HepG2 (cell line): ENCODE data around the gene SGCE. TPM values are rescaled to one million over a fixed set of nuclear protein-coding genes. Genes with fewer than 3 reads are reported as not detected.
A peak's percentile ranks its signal among the peaks of the same experiment; 100 is the strongest.

Experiments used
- ARNTL ChIP-seq: sonication (generic); formaldehyde crosslinking; IDR thresholded peaks from 2 replicates; pipeline ENCODE4 v1.4.0; 2020; ENCODE audit warnings: mild to moderate bottlenecking, missing genetic modification reagents
- ATF1 ChIP-seq: IDR thresholded peaks from 2 replicates; pipeline ENCODE4 v1.6.1; 2016; ENCODE audit warnings: mild to moderate bottlenecking, control low read depth
- CEBPB ChIP-seq: IDR thresholded peaks from 2 replicates; pipeline ENCODE4 v1.6.1; 2011; ENCODE audit warnings: low read depth, low read length, improper control_type of control experiment, borderline replicate concordance
- DNMT3B ChIP-seq: conservative IDR thresholded peaks from 2 replicates; pipeline ENCODE4 v1.6.1; 2016; ENCODE audit warnings: missing biosample characterization, control low read depth
- FOXM1 ChIP-seq: sonication (generic); formaldehyde crosslinking; IDR thresholded peaks from 2 replicates; pipeline ENCODE4 v1.5.0; 2020; ENCODE audit warnings: missing genetic modification reagents
- JARID2 ChIP-seq: sonication (generic); formaldehyde crosslinking; IDR thresholded peaks from 2 replicates; pipeline ENCODE4 v1.8.1; 2023; ENCODE audit warnings: missing genetic modification reagents, inconsistent platforms; ENCODE audit not compliant: insufficient replicate concordance
- KMT2A ChIP-seq: sonication (generic); formaldehyde crosslinking; IDR thresholded peaks from 2 replicates; pipeline ENCODE4 v1.4.0; 2020; ENCODE audit warnings: missing genetic modification reagents
- MEF2D ChIP-seq: sonication (generic); formaldehyde crosslinking; IDR thresholded peaks from 2 replicates; pipeline ENCODE4 v1.5.1; 2020; ENCODE audit warnings: mild to moderate bottlenecking, missing genetic modification reagents
- PAX8 ChIP-seq: sonication (generic); formaldehyde crosslinking; IDR thresholded peaks from 2 replicates; pipeline ENCODE4 v1.8.0; 2022; ENCODE audit warnings: mild to moderate bottlenecking, missing genetic modification reagents, borderline replicate concordance
- PITX1 ChIP-seq: sonication (generic); formaldehyde crosslinking; IDR thresholded peaks from 2 replicates; pipeline ENCODE4 v1.5.1; 2020; ENCODE audit warnings: mild to moderate bottlenecking, missing genetic modification reagents
- SAP130 ChIP-seq: IDR thresholded peaks from 2 replicates; pipeline ENCODE4 v1.6.1; 2016; ENCODE audit warnings: low read depth
- SNAPC4 ChIP-seq: sonication (generic); formaldehyde crosslinking; IDR thresholded peaks from 2 replicates; pipeline ENCODE4 v1.4.0; 2020; ENCODE audit warnings: mild to moderate bottlenecking, missing genetic modification reagents
- TCF7L2 ChIP-seq: IDR thresholded peaks from 2 replicates; pipeline ENCODE4 v1.6.1; 2011; ENCODE audit warnings: mild to moderate bottlenecking, low read depth, low read length, moderate library complexity
- ZFP1 ChIP-seq: IDR thresholded peaks from 2 replicates; pipeline ENCODE4 v1.6.1; 2016
- ZFP36L2 ChIP-seq: sonication (generic); formaldehyde crosslinking; IDR thresholded peaks from 2 replicates; pipeline ENCODE4 v1.4.0; 2020; ENCODE audit warnings: missing genetic modification reagents
- ZFP90 ChIP-seq: sonication (generic); formaldehyde crosslinking; IDR thresholded peaks from 2 replicates; pipeline ENCODE4 v1.8.0; 2022; ENCODE audit warnings: missing genetic modification reagents, mild to moderate bottlenecking, inconsistent platforms, borderline replicate concordance
- ZNF12 ChIP-seq: sonication (generic); formaldehyde crosslinking; IDR thresholded peaks from 2 replicates; pipeline ENCODE4 v1.5.0; 2020; ENCODE audit warnings: missing genetic modification reagents
- ZNF563 ChIP-seq: sonication (generic); formaldehyde crosslinking; IDR thresholded peaks from 2 replicates; pipeline ENCODE4 v1.8.0; 2022; ENCODE audit warnings: mild to moderate bottlenecking, moderate library complexity, missing genetic modification reagents
- ZNF766 ChIP-seq: sonication (generic); formaldehyde crosslinking; IDR thresholded peaks from 2 replicates; pipeline ENCODE4 v1.5.0; 2020; ENCODE audit warnings: missing genetic modification reagents, borderline replicate concordance
- polyA plus RNA-seq, 8 experiments: library from polyadenylated mRNA; depleted of rRNA in 3 of 8; stranded (reverse) in 7 of 8; unstranded in 1 of 8; fragments of >200 nt; fragmentation: Illumina TruSeq in 4 of 8; extraction: Trizol in 4 of 8; gene quantifications; 2 replicates each; pipeline versions ENCODE4 v1.2.1 to v1.2.3, GENCODE V29; 2011 to 2016; ENCODE audit warnings: low read depth in 4 of 8, missing spikeins in 1 of 8, mixed read lengths in 1 of 8; ENCODE audit not compliant: insufficient read depth in 1 of 8
- total RNA-seq, 5 experiments: library from RNA; depleted of rRNA; stranded (reverse); fragments of >200 nt; fragmentation: Illumina TruSeq; extraction: Trizol; gene quantifications; 2 replicates each; pipeline ENCODE4 v1.2.3, GENCODE V29; 2016; ENCODE audit warnings: low read depth in 1 of 5
- TF ChIP-seq, protein P1 (sequence below): sonication (generic); formaldehyde crosslinking; IDR thresholded peaks from 2 replicates; pipeline ENCODE4 v1.5.0; 2020; ENCODE audit warnings: missing genetic modification reagents
- TF ChIP-seq, protein P2 (sequence below): sonication (generic); formaldehyde crosslinking; IDR thresholded peaks from 2 replicates; pipeline ENCODE4 v1.4.0; 2020; ENCODE audit warnings: missing genetic modification reagents, mild to moderate bottlenecking, borderline replicate concordance

The SGCE gene
- total and polyA plus RNA-seq, 2 of the 13 experiments (the other 11 are each of a cell fraction or from before 2014, with no cell fraction given), result 52.3 to 71.1 TPM

DNA sequence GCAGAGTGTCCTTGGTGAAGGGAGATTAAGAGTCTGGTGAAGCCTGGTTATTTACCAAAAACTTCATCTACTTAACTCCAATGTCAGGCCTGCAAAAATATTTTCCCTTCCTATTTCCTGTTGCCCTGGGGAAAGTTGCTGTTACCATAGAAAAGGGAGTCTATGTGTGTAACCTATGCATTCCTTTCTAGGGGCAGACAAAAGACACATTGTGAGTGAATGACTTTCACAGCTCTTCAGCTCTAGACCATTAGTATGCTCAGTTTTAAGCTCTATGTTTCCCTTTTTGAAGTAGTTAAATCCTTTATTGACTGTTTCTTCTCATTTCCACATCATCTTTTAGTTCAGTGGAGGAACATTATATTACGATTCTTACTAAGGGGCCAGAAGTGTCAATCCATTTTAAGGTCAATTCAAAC lies 45.6 kb upstream of the SGCE start (continued):
- TF ChIP-seq ARNTL (CRISPR knock-in tag) (no peak), ZFP36L2 (CRISPR knock-in tag) (no peak), SAP130 (peak; percentile 54; the same call in 1 of the 2 replicates), SNAPC4 (CRISPR knock-in tag) (no peak), CEBPB (0 out of 2 replicates have a peak, but pooled peaks have one; percentile 18), PITX1 (peak; percentile 91), ZFP90 (CRISPR knock-in tag) (no peak), MEF2D (no peak; the same call in 1 of the 2 replicates), PAX8 (CRISPR knock-in tag) (no peak), ZNF12 (CRISPR knock-in tag) (peak; percentile 33; the same call in 1 of the 2 replicates), JARID2 (no peak), ZNF563 (CRISPR knock-in tag) (no peak), FOXM1 (CRISPR knock-in tag) (no peak), KMT2A (CRISPR knock-in tag) (no peak), ZNF766 (CRISPR knock-in tag) (no peak), TCF7L2 (peak; percentile 42; the same call in 1 of the 2 replicates), DNMT3B (CRISPR knock-in tag) (no peak), ZFP1 (CRISPR knock-in tag) (peak; percentile 48; the same call in 1 of the 2 replicates), ATF1 (no peak)
- TF ChIP-seq, protein P1, sequence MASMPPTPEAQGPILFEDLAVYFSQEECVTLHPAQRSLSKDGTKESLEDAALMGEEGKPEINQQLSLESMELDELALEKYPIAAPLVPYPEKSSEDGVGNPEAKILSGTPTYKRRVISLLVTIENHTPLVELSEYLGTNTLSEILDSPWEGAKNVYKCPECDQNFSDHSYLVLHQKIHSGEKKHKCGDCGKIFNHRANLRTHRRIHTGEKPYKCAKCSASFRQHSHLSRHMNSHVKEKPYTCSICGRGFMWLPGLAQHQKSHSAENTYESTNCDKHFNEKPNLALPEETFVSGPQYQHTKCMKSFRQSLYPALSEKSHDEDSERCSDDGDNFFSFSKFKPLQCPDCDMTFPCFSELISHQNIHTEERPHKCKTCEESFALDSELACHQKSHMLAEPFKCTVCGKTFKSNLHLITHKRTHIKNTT (CRISPR knock-in tag), result no peak
- TF ChIP-seq, protein P2, sequence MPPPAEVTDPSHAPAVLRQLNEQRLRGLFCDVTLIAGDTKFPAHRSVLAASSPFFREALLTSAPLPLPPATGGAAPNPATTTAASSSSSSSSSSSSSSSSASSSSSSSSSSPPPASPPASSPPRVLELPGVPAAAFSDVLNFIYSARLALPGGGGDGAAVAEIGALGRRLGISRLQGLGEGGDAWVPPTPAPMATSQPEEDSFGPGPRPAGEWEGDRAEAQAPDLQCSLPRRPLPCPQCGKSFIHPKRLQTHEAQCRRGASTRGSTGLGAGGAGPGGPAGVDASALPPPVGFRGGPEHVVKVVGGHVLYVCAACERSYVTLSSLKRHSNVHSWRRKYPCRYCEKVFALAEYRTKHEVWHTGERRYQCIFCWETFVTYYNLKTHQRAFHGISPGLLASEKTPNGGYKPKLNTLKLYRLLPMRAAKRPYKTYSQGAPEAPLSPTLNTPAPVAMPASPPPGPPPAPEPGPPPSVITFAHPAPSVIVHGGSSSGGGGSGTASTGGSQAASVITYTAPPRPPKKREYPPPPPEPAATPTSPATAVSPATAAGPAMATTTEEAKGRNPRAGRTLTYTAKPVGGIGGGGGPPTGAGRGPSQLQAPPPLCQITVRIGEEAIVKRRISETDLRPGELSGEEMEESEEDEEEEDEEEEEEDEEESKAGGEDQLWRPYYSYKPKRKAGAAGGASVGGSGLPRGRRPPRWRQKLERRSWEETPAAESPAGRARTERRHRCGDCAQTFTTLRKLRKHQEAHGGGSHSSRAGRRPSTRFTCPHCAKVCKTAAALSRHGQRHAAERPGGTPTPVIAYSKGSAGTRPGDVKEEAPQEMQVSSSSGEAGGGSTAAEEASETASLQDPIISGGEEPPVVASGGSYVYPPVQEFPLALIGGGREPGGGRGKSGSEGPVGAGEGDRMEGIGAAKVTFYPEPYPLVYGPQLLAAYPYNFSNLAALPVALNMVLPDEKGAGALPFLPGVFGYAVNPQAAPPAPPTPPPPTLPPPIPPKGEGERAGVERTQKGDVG, result no peak
